ENCODE measurements around the gene SFXN3. TPM values are rescaled to one million over a fixed set of nuclear protein-coding genes. Genes with fewer than 3 reads are reported as not detected.

The SFXN3 gene
- total and polyA plus RNA-seq, 2 experiments from 2014 or later, result 58.8 to 79.8 TPM

- WGBS, 2 experiments (ENCODE audit: low coverage in 1 of 2, low lambda C conversion rate in 2 of 2, missing lambda C conversion rate in 2 of 2), result 60 to 75% methylated on average over 5 of the region's 5 CpGs
- Histone ChIP-seq H3K36me3 (ENCODE audit: low read depth) (no peaks in the 10 kb centered on the region), H2AFZ (no peak overlapping the region), H3F3A (ENCODE audit: insufficient read depth) (peaks cover under 1% of the 10 kb centered on the region; the same call in 1 of the 2 replicates), H3K79me2 (ENCODE audit: insufficient read depth) (no peaks in the 10 kb centered on the region), H3K27ac (no peak overlapping the region), H3K9me3 (ENCODE audit: low read depth) (no peaks in the 10 kb centered on the region), H3K9me2 (ENCODE audit: insufficient read depth) (no peaks in the 10 kb centered on the region), H3K4me1 (ENCODE audit: insufficient read depth) (no peaks in the 10 kb centered on the region), H3K4me3 (no peak overlapping the region), H3K4me2 (ENCODE audit: unreplicated experiment) (no peak overlapping the region), H4K20me1 (ENCODE audit: insufficient read depth) (no peaks in the 10 kb centered on the region), H3K9ac (no peak overlapping the region), H3K27me3 (replicated peaks; ENCODE audit: insufficient read depth) (peaks cover 43% of the 10 kb centered on the region)
- TF ChIP-seq EZH2phosphoT487 (IDR thresholded peaks at IDR 0.05; ENCODE audit: insufficient read depth, low read depth) (no peak), EZH2 (IDR thresholded peaks at IDR 0.05; ENCODE audit: insufficient read depth, poor library complexity, severe bottlenecking) (no peak)
- no peak for DNase-seq
- in situ Hi-C loops (cut with MboI), result no loop called here
Measured at GRCh38 chr10:101076630-101077029, 45.6 kb downstream of the SFXN3 start.

DNA sequence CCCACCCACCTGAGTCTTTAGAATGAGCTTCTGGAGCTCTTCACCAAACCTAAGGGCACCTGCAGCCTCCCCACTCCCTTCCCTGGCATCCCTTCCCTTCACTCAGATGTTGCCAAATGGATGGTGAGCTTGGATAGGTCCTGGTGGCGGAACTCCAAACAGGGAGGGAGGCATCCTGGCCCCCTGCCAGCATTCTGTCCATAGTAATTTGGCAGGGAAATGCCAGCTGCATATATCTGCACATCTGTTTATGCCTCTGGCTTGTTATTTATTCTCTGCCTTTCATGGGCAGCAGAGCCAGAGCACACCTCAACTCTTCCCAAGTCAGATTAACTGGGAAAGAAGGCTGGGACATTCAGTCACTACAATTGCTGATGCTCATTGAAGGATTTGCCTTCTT is 48.8 kb downstream of the SFXN3 start:
- in situ Hi-C loops (cut with MboI), result no loop called here
- no peak overlapping the region for H3K27ac ChIP-seq
- TF ChIP-seq EZH2 (IDR thresholded peaks at IDR 0.05; ENCODE audit: insufficient read depth, poor library complexity, severe bottlenecking) (no peak), EZH2phosphoT487 (IDR thresholded peaks at IDR 0.05; ENCODE audit: insufficient read depth, low read depth) (no peak)
- H3K4me2 ChIP-seq (ENCODE audit: unreplicated experiment), result no peak overlapping the region
- H2AFZ ChIP-seq, result no peak overlapping the region
- no peaks in the 10 kb centered on the region for H3K4me1 ChIP-seq (ENCODE audit: insufficient read depth)
- H3K27me3 ChIP-seq (replicated peaks; ENCODE audit: insufficient read depth), result peaks cover 35% of the 10 kb centered on the region
- no peaks in the 10 kb centered on the region for H3F3A ChIP-seq (ENCODE audit: insufficient read depth)
- 52 to 58% methylated on average over 1 of the region's 1 CpG for WGBS, 2 experiments (ENCODE audit: low coverage in 1 of 2, low lambda C conversion rate in 2 of 2, missing lambda C conversion rate in 2 of 2)
- no peak overlapping the region for H3K4me3 ChIP-seq
- no peaks in the 10 kb centered on the region for H3K36me3 ChIP-seq (ENCODE audit: low read depth)
- no peaks in the 10 kb centered on the region for H3K9me3 ChIP-seq (ENCODE audit: low read depth)
- DNase-seq, result no peak
- H3K9me2 ChIP-seq (ENCODE audit: insufficient read depth), result no peaks in the 10 kb centered on the region
- H3K79me2 ChIP-seq (ENCODE audit: insufficient read depth), result no peaks in the 10 kb centered on the region
- no peaks in the 10 kb centered on the region for H4K20me1 ChIP-seq (ENCODE audit: insufficient read depth)
- no peak overlapping the region for H3K9ac ChIP-seq

GRCh38 chr10:101080933-101081931 is 50.2 kb downstream of the SFXN3 start:
- Histone ChIP-seq H3K79me2 (ENCODE audit: insufficient read depth) (no peaks in the 10 kb centered on the region), H3K9me2 (ENCODE audit: insufficient read depth) (no peaks in the 10 kb centered on the region), H3K4me2 (ENCODE audit: unreplicated experiment) (no peak overlapping the region), H3K36me3 (ENCODE audit: low read depth) (no peaks in the 10 kb centered on the region), H3K9me3 (ENCODE audit: low read depth) (no peaks in the 10 kb centered on the region), H3K4me3 (no peak overlapping the region), H3K27me3 (replicated peaks; ENCODE audit: insufficient read depth) (peaks cover 21% of the 10 kb centered on the region), H3K27ac (no peak overlapping the region), H4K20me1 (ENCODE audit: insufficient read depth) (no peaks in the 10 kb centered on the region), H2AFZ (no peak overlapping the region), H3K9ac (no peak overlapping the region), H3K4me1 (ENCODE audit: insufficient read depth) (no peaks in the 10 kb centered on the region), H3F3A (ENCODE audit: insufficient read depth) (no peaks in the 10 kb centered on the region)
- in situ Hi-C loops (cut with MboI), result no loop called here
- TF ChIP-seq EZH2 (IDR thresholded peaks at IDR 0.05; ENCODE audit: insufficient read depth, poor library complexity, severe bottlenecking) (no peak), EZH2phosphoT487 (IDR thresholded peaks at IDR 0.05; ENCODE audit: insufficient read depth, low read depth) (no peak)
- WGBS, 2 experiments (ENCODE audit: low coverage in 1 of 2, low lambda C conversion rate in 2 of 2, missing lambda C conversion rate in 2 of 2), result 20 to 30% methylated on average over 5 of the region's 5 CpGs
- peak; percentile 42 for DNase-seq

DNA sequence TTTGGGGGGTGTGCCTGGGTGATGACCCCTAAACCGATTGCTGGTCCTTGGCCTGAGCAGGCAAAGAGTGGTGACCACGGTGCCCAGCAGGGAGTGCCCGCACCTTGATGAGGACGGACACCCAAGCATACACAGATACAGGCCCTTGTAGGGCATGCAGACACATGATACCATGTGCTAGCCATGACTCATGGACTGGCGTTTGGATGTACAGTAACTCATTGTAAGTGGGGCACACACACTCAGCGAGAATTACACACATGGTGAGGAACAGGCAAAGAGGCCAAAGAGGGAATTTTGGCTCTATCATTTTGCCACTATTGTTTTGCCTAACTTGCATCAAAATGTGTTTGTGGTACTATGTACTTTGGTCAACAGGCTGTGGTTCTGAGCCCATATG is 54.8 kb downstream of the SFXN3 start:
- H3K9ac ChIP-seq, result no peak overlapping the region
- no peak overlapping the region for H2AFZ ChIP-seq
- H3K4me1 ChIP-seq (ENCODE audit: insufficient read depth), result no peaks in the 10 kb centered on the region
- no peaks in the 10 kb centered on the region for H3K36me3 ChIP-seq (ENCODE audit: low read depth)
- no peak overlapping the region for H3K4me2 ChIP-seq (ENCODE audit: unreplicated experiment)
- peaks cover 40% of the 10 kb centered on the region for H3K27me3 ChIP-seq (replicated peaks; ENCODE audit: insufficient read depth)
- no peaks in the 10 kb centered on the region for H3K9me2 ChIP-seq (ENCODE audit: insufficient read depth)
- peak; percentile 44 for DNase-seq
- H3K9me3 ChIP-seq (ENCODE audit: low read depth), result no peaks in the 10 kb centered on the region
- H3K79me2 ChIP-seq (ENCODE audit: insufficient read depth), result no peaks in the 10 kb centered on the region
- no peaks in the 10 kb centered on the region for H4K20me1 ChIP-seq (ENCODE audit: insufficient read depth)
- no peak overlapping the region for H3K4me3 ChIP-seq
- in situ Hi-C loops (cut with MboI), result no loop called here
- WGBS, 2 experiments (ENCODE audit: low coverage in 1 of 2, low lambda C conversion rate in 2 of 2, missing lambda C conversion rate in 2 of 2), result 21 to 24% methylated on average over 6 of the region's 6 CpGs
- TF ChIP-seq EZH2phosphoT487 (IDR thresholded peaks at IDR 0.05; ENCODE audit: insufficient read depth, low read depth) (no peak), EZH2 (IDR thresholded peaks at IDR 0.05; ENCODE audit: insufficient read depth, poor library complexity, severe bottlenecking) (no peak)
- no peaks in the 10 kb centered on the region for H3F3A ChIP-seq (ENCODE audit: insufficient read depth)
- no peak overlapping the region for H3K27ac ChIP-seq

Data from GM23248 (cell line).